KG1 (cell line): ENCODE results near the gene PEG3.

Source experiments
- DNase-seq: peaks from one replicate; lab custom pipeline; 2025; lab: John Stamatoyannopoulos, UW

PEG3 gene

GRCh38 chr19:56838909-56839651 is 1.4 kb downstream of the PEG3 start:
- DNase-seq: peak; percentile 97

DNA sequence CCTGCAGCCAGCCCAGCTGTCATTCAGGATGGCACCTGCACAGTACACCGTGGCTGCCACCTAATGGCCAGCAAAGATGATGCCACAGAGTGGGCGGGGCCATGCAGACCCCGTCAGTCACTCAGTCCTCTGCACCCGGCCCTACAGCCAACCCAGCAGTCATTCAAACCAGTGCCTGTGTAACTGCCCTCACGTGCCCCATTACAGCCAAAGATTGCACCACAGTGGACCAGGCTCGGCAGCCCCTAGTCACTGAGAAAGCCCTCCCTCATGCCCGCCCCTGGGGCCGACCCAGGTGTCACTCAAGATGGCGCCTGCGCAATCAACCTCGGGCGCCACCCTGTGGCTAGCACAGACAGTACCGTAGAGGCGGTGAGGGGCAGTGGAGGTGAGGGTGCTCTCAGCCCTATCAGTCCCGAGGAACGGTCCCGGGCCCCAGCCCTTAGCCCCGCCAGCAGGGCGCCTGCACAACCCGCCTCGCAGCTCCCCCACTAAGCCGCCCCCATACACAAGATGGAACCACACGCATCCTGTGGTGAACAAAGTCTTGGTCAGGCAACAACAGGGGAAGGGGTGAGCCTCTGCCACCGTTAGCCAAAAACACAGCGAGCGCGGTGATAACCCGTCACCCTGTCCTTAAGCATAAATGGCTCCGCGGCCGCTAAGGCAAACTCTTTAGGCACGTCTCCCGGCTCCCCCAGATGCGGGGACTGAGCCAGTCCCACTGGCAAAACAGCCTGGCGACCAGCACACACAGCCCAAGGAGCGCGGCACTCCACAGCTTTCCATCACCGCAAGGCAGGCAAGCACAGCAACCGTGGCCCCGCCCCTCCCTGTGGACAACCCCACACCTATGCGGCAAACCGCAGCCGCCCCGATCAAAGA is 2.3 kb downstream of the PEG3 start:
- peak; percentile 86 for DNase-seq

GRCh38 chr19:56837492-56838023 is 3.0 kb downstream of the PEG3 start:
- DNase-seq: peak; percentile 73

DNA sequence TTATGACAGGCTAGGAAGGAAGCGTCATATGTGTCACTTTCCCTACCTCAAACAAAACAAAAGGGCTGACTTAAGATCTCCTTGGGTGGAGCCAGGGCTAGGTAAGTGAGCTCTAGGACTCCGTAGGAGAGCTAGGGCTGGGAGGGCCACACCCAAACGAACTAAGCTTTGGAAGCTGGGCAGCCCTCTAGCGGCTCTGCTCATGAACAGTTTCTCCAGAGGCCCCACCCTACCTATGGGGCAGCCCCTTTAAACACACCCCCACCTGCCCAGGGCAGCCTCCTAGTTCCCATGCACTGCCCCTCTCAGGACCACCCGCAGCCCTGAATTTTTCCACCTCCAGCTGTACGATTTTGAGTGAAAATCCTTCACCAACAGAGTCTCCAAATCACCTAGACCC is 3.5 kb downstream of the PEG3 start:
- DNase-seq: peak; percentile 4

- no peak for DNase-seq
Observed at GRCh38 chr19:56836059-56836458, 4.5 kb downstream of the PEG3 start.

GRCh38 chr19:56835401-56835800 is 5.1 kb downstream of the PEG3 start:
- DNase-seq: no peak

DNA sequence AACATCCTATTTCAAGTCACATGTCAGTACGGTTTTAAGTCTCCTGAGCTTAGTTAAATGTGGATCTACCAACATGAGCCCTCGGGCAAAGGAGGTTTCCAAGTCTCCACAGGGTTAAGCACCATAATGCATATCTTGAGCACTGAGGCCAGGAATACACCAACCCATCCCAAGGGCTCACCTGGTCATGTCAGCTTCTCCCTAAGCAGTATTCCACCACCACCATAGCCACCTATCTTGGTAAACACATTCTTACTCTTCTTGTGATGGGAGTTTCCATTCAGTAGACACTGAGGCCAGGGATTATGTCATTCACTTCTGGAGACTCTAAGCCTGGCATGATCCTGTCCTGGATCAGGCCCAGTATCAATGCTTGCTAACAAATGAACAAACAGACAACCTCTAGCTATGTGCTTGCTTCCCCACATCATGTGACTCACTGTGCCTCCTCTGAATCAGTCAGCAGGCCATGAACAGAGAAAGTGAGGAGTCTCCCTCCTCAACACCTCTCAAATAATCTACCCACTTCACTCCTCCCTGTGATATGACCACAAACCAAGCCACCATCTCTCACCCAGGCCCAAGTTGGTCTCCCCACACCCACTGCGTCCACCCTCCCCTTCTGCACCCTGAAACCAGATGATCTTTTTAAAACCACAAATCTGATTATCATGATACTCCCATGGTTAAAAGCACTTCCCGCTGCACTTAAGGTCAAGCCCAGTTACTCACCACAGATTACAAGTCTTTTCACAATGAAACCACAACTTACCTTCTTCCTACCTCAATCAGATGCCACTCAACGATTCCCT is 5.8 kb downstream of the PEG3 start:
- DNase-seq: no peak

DNA sequence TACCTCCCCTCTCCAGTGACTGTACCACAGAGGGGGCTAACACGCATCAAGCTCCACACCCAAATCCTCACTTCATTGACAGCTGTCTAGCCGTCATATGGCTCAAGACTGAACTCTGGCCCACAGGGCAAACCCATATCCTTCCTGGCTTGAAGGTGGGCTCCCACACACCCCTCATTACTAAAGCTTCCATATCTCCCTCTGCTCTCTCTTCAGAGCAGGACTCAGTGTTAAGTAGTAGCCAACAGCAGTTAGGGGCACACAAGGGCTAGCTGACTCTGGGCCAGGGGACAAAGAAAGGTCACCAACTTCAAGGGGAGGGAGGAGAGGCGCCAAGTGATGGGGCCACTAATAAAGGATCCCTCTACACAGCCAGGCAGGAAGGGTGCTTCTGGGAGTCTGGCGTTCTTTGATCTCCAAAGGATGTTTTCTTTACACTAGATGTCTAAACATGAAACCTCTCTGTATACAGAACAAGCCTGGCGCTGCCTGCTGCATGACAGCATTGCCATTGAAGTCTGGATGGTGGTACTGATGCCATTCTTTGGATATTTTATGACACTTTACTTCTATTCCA is 8.1 kb downstream of the PEG3 start:
- DNase-seq: no peak

DNA sequence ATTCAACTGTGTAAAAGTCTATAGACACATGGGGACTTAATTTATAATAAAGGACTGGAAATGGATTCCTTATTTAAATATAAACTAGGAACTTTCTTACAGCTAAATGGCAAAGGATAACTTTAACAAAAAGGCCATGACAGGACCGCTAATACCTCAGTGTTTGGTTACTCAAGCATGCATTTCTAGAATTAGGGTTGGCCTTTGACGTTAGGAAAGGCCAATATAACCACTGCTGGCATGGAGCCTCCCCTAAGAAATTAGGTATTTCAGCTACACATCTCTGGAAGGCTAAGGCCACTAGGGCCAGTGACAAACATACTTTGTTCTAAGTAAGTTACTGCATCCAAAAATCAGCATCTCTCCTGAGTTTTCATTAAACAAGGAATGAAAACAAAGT is 9.3 kb downstream of the PEG3 start:
- no peak for DNase-seq

DNA sequence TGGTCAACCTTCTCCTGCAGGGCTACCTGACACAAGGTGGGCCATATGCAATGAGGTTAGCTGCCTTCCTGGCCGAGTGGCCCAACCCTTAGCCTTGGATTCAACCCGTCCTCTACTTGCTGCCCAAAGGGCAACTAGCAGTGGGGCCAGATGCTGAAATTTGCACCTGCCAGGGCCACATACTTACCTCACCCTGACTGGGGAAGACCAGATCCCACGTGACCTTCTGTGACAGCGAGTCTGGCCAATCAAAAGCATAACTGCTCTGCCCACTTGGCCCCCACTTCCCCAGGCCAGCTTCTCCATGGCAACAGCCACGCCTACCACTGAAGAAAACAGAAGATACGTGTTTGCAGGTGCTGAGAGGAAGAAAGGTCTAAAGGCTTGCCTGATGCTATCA is 10.9 kb downstream of the PEG3 start:
- no peak for DNase-seq

DNA sequence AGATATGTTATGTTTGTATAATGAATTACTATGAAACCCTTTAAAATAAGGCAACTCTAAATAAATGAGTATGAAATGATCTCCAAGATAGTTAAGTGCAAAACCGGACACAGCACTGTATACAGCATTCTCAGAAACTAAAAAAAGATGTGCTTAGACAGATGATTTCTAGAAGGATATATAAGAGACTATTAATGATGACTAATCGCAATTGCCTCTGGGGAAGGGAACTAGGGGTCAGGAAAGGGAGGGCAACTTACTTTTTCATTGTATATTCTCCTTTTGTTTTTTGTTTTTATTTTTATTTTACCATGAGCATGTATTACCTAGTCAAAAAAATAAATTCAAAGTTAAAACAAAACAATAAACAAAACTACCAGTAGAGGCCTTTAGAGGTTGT is 12.8 kb downstream of the PEG3 start:
- DNase-seq: no peak

DNA sequence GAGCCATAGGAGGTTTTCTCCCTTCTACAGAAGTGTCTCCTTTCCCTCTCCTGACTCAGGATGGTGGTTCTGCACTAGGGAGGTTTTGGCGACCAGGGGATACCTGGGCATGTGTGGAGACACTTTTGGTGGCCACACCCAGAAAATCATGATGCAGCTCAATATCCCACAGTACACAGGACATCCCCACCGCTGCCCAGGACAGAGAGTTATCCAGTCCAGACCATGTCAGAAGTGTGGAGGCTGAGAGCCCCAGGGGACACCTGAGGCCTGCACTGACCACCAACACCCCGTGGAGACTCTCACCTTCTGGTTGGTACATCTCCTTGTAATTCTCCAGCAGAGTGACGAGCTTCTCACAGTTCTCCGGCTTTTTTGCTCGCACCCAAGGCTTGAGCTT is 16.6 kb downstream of the PEG3 start:
- DNase-seq: no peak

DNA sequence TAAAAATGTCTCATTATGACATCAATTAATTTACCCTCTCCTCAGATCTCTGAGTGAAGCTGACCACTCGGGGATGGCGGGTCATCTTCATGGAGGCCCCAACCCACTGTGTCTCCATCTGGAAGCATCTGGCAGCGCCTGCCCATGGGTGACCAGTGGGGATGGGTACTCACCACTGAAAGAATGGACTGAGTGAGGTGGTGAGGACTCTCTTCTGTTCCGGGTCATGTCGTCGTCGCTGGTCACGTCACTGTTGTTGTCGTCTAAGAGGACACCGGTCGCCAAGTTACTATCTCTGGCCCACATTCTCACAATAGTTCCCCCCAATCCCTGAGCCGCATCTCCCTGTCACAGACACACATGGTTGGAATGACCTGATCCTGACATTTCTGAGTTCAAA is 17.1 kb downstream of the PEG3 start:
- DNase-seq: no peak

GRCh38 chr19:56822755-56823154 is 17.8 kb downstream of the PEG3 start:
- DNase-seq: no peak

DNA sequence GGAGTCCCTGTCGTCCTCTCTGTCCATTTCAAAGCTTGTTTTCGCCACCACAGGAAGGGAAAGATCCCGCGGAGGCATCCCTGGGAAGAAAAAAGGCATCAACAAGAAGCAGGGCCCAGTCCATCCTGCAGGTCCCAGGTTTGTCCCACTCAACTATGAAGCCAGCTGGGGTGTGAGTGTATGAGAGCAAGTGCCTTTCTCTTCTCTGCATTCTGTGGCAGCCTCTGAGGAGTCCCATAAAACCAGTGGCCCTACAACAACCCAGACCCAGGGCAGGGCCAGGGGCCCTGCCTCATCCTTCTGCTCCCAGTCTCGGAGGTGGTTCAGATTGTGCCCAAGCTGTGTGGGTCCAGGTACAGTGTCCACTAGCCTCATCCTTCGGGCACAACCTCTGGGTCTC is 18.9 kb downstream of the PEG3 start:
- DNase-seq: no peak

GRCh38 chr19:56821209-56821608 is 19.3 kb downstream of the PEG3 start:
- DNase-seq: no peak

GRCh38 chr19:56819166-56819565 is 21.4 kb downstream of the PEG3 start:
- no peak for DNase-seq

DNA sequence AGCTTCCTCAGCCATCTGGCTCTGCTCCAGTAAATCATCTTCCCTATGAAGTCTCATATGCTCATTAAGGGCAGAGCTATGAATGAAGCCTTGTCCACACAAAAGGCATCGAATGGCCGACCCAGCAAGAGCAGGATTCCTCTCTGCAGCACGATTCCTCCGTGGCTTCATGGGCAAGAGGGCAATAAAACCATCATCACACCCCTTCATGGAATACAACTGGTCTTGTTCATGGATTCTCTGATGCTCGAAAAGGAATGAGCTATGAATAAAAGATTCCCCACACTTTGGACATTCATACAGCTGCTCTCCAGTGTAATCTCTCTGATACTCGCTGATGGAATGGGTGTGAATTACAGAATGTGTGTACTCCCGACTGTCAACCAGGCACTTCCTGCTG is 25.9 kb downstream of the PEG3 start:
- DNase-seq: no peak

DNA sequence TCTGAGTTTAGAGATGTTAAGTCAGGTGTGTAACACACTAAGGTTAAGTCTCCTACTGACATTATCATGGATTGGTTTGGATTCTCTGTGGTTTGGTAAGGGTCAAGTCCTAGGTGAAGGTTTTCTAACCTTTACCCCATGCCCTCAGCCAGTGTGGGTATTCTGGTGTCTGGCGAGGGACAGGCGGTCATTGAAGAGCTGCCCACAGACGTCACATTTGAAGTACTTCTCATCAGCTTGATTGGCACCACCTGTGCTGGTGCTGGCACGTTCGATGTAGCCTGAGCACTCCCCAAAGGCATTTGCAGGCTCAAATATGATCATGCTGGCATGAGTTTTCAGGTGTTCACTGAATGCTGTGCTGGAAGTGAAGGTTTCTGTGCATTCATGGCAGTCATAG is 27.0 kb downstream of the PEG3 start:
- no peak for DNase-seq

GRCh38 chr19:56811480-56811879 is 29.0 kb downstream of the PEG3 start:
- no peak for DNase-seq

- no peak for DNase-seq
Observed at GRCh38 chr19:56810260-56810659, 30.3 kb downstream of the PEG3 start.
